ENCODE data around the gene TMEM119.

The TMEM119 gene

DNA sequence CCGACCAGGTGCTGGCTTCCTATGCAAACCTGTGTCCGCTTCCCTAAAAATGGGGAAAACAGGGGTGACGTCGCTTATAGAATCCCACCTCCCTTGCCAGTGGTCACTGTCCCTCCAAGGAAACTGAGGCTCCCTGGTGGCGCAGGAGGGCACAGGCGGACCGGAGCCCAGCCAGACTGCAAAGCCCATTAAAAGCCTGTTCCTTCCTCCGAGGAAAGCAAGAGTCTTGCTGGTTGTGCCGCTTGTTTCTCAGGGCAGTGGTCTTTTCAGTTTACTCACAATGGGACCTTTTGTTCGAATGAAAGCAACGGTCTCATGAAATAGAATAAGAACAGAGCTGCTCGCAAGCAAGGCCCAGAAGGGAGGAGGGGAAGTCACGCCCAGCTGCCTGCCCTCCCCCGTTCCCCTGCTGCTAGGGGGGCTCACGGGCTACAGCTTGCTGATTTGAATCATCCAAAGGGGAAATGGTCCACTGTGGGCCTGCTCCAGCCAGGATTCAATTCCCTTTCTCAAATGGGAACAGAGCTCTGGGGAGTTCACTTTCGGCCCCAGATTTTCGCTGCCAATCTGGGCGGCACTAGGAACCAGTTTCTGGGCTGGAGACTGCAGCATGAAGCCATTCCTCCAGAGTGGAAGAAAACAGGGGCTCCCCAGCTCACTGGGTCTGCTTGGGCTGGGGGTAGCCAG is 40.4 kb upstream of the TMEM119 start:
- TF ChIP-seq, protein P1, sequence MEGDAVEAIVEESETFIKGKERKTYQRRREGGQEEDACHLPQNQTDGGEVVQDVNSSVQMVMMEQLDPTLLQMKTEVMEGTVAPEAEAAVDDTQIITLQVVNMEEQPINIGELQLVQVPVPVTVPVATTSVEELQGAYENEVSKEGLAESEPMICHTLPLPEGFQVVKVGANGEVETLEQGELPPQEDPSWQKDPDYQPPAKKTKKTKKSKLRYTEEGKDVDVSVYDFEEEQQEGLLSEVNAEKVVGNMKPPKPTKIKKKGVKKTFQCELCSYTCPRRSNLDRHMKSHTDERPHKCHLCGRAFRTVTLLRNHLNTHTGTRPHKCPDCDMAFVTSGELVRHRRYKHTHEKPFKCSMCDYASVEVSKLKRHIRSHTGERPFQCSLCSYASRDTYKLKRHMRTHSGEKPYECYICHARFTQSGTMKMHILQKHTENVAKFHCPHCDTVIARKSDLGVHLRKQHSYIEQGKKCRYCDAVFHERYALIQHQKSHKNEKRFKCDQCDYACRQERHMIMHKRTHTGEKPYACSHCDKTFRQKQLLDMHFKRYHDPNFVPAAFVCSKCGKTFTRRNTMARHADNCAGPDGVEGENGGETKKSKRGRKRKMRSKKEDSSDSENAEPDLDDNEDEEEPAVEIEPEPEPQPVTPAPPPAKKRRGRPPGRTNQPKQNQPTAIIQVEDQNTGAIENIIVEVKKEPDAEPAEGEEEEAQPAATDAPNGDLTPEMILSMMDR (IDR thresholded peaks at IDR 0.05), result no peak
- DNase-seq (ENCODE audit: low spot score), result peak; percentile 75
- peak overlapping the region; percentile 59 for H3K4me3 ChIP-seq
- H3K27ac ChIP-seq, result peak overlapping the region; percentile 6 to 37

DNA sequence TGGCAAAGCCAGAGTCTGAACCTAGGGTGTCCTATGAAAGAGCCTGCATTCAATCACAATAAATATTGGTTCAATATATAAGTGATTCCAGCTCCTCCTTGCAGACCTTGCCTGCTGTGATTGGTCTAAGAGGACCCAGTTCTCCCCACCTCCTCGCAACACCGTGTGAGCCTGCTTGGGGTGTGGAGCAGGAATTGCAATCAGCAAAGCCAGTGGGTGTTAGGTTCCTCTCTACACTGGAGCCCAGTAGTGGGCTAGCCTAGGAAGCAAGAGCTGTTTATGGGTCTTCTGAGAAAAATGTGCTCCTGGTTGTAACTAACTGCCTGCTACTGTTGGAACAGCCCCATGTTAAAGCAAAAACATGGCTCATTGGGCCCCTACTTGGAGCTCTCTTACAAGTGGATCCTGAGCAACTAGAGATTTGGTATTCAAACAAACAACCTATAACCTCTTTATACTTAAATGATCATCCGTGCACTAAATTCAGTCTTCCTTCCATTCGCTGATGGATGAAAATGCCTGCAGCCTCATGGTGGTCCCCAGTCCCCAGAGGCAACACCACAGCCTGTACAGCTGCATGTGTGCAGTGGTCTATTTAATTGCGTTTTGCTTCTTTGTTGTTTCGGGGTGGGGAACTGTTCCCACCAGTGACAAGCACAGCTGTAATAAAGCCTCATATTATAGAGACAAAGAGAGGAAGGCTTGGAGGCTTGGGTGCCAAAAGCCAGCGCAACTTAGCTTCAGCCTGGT is 39.5 kb upstream of the TMEM119 start:
- no peak overlapping the region for H3K4me3 ChIP-seq
- TF ChIP-seq, protein P1 (IDR thresholded peaks at IDR 0.05), result no peak
- H3K27ac ChIP-seq, result peak overlapping the region in 1 of 2 donors; percentile 37
- peak; percentile 50 for DNase-seq (ENCODE audit: low spot score)

DNA sequence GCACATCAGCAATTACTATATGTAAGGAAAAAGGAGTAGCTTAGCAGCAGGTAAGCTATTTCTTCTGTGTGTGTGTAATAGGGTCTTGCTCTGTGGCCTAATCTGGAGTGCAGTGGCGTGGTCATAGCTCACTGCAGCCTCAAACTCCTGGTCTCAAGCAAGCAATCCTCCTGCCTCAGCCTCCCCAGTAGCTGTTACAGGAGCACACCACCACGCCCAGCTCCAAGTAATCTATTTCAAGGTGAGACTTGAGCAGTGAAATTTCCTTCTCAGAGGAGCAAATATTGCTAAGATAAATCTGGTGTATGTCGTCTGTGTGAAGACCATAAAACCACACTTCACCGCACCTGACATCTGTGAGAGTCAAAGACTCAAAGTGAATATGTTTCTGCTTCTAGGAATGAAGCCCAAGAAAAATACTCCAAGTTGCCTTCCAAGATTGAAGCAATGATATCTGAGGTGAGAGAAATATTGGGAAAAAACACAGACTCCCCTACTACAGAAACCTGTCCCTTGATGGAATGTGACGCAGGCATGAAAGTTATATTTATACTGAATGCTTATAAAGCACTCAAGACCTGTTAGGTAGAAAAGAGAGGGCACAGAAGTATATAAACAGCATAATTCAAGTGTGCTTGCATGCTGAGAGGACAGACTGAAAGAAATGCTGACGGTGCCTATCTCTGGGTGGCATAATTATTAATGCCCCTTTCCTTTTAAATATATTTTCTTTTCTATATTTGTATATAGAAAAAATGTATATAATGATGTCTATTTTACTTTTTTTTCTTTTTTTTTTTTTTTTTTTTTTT is 38.3 kb upstream of the TMEM119 start:
- no peak overlapping the region for H3K27ac ChIP-seq
- peak; percentile 55 for DNase-seq (ENCODE audit: low spot score)
- TF ChIP-seq, protein P1 (IDR thresholded peaks at IDR 0.05), result no peak
- no peak overlapping the region for H3K4me3 ChIP-seq

DNA sequence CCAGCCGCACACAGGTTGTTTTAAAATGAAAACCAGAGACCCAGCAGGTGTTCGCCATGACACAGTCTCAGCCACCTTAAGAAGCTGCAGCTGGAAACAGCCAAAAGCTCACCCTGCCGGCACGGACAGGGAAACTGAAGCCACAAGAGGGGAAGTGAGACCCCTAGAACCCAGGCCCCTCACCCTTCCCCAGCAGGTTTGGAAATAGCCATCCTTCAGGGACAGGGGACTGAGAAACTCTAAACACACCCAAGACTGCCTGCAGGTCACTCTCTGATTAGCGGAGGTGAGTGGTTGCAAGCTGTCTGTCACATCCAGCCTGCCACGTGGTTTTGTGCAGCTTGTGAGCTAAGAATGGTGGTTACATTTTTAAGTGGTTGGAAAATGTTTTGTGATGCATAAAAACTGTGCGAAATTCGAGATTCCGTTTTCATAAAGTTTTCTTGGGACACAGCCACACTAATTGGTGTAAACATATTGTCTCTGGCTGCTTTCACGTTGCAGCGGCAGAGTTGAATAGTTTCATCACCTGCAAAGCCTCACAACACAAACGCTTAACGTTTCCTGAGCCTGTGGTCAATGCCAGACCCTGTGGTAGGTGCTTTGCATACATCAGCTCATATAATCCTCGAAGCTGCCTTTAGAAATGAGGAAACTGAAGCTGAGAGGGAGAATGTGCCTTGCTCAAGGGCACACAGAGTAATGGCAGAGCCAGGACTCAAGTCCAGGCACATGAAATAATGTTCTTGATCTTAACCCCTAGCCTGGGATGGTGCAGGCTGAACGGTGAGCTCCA is 37.5 kb upstream of the TMEM119 start:
- TF ChIP-seq, protein P1 (IDR thresholded peaks at IDR 0.05), result no peak
- DNase-seq (ENCODE audit: low spot score), result no peak
- H3K4me3 ChIP-seq, result peak overlapping the region; percentile 0
- H3K27ac ChIP-seq, result no peak overlapping the region

DNA sequence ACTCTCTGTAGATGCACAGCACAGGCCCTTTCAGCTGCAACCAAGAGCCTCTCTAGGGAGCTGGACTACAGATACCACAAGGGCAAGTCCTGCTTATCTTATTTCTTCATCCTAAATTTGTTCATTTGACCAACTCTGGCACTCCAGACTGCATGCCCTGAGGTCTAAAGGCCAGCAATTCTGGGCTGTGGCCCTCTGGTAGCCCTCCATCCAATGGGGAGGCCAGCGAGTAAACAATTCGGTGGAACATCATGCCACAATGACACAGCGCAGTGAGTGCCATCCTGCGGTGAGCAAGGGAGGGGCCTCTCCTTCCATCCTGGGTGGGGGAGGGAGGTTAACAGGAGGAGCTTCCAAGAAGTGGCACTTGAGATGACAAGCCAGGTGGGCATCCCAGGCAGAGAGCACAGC is 36.5 kb upstream of the TMEM119 start:
- no peak overlapping the region for H3K4me3 ChIP-seq
- TF ChIP-seq, protein P1 (IDR thresholded peaks at IDR 0.05), result no peak
- peak overlapping the region; percentile 21 to 25 for H3K27ac ChIP-seq
- no peak for DNase-seq (ENCODE audit: low spot score)

DNA sequence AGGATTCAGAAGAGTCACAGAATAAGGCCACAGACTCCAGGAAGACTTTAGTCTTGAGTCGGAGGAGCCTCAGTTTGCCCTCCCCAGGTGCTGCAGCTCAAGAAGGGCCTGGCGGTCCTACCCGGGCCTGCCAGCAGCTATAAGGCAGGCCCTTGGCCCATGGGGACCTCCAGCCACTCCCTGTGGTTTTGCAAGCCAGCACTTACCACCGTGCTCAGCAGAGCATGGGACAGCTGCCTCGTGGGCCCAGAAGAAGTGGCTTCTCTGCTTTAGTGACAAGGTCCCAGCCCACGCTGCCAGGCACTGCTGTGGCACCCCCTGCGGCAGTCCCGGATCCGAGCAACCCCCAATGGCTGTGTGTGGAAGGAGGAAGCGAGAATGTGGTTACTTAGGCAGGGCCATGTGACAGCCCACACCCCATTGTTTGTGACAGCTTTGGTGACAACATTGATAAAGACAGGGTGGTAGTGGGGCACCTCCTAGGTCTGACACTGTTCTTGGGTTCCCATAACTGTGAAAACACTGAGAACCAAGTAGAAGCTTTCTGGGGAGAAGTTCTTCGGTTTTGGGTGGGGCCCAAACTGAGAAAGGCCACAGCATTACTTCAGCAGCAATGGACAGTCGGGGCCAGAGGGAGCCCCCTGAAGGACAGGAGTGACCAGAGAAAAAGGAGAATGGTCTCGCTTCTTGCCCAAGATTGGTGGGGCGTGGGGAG is 35.8 kb upstream of the TMEM119 start, which contains the start of gene SELPLG:
SELPLG (minus strand) TSS at position 361 of the 715 bp plus-strand sequence. CDS start 9,587 bp downstream, outside the sequence.
- DNase-seq (ENCODE audit: low spot score), result no peak
- H3K4me3 ChIP-seq, result peak within 1 kb of the TSS; percentile 19
- TF ChIP-seq, protein P1 (IDR thresholded peaks at IDR 0.05), result no peak
- H3K27ac ChIP-seq, result peak within 1 kb of the TSS; percentile 21 to 25

Data from coronary artery (tissue), 2 donors.